Omental fat pad (tissue), 4 donors: ENCODE data around the gene PCED1A. TPM values are rescaled to one million over a fixed set of nuclear protein-coding genes. Genes with fewer than 3 reads are reported as not detected.

Experiments used
- ATAC-seq: fragments of 150-250 bp; one replicate; pipeline ENCODE4 v1.9.1; 2016; ENCODE audit warnings: mild to moderate bottlenecking, moderate library complexity; ENCODE audit not compliant: low FRiP score
- DNase-seq: peaks from one replicate; pipeline ENCODE4 v3.0.0-alpha.2; 2019; ENCODE audit warnings: low spot score
- total RNA-seq, 4 donors: library from RNA; depleted of rRNA; stranded (reverse); fragments of >200 nt; gene quantifications; one replicate each; pipeline ENCODE4 v1.1.0, GENCODE V29; 2016
- TF ChIP-seq, protein P1 (sequence below), 3 donors: fragments of 450-650 bp; IDR thresholded peaks; one replicate each; pipeline ENCODE4 v1.5.1; 2016 to 2017; ENCODE audit warnings: antibody characterized with exemption in 3 of 3, mild to moderate bottlenecking in 3 of 3, moderate library complexity in 2 of 3

Gene PCED1A
- total RNA-seq, 4 donors from 2014 or later = 21.5 to 46.7 (median 33.3) TPM

DNA sequence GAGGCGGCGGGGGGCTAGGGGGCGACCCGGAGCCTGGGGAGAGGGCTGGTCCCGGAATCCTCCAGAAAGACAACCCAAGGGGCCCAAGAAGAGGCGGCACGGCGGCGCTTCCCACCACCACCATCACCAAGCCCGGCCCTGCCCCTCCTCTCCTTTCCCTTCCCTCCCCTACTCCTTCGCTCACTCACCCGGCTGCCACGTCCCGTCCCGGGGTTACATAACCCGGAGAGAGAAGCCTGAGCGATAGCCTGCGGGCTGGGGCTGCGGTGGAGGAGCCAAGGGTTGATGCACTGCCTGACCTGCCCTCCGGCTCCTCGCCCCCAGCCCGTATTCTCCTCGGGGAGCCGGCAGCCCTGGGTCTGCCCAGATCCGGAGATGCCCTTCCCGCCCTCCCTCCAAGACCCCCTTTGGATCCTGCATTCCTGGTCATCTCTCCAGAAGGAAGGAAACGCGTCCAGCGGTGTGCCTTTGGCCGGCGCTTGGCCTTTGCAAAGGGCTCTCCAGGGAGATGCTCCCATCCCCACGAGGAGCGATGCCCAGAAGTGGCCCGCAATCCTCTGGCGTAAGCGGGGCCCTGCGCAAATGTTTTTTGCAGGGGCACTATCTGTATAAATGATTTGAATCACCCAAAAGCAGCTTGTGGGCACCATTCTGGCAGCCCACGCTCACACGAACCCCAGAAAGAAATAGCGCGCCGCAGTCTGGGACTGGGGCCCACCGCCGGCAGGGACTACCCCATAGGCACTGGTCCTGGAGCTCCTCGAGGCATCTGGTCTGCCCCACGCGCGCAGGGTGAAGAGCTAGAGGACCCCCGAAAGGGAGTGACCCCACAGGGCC, 35.4 kb downstream of the PCED1A start:
- ATAC-seq (peak; percentile 69), DNase-seq (no peak)
- TF ChIP-seq, protein P1, sequence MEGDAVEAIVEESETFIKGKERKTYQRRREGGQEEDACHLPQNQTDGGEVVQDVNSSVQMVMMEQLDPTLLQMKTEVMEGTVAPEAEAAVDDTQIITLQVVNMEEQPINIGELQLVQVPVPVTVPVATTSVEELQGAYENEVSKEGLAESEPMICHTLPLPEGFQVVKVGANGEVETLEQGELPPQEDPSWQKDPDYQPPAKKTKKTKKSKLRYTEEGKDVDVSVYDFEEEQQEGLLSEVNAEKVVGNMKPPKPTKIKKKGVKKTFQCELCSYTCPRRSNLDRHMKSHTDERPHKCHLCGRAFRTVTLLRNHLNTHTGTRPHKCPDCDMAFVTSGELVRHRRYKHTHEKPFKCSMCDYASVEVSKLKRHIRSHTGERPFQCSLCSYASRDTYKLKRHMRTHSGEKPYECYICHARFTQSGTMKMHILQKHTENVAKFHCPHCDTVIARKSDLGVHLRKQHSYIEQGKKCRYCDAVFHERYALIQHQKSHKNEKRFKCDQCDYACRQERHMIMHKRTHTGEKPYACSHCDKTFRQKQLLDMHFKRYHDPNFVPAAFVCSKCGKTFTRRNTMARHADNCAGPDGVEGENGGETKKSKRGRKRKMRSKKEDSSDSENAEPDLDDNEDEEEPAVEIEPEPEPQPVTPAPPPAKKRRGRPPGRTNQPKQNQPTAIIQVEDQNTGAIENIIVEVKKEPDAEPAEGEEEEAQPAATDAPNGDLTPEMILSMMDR (IDR thresholded peaks at IDR 0.05) = no peak

GRCh38 chr20:2804041-2804828, 36.2 kb downstream of the PCED1A start:
- ATAC-seq = no peak
- no peak for DNase-seq
- TF ChIP-seq, protein P1 (IDR thresholded peaks at IDR 0.05) = no peak

- DNase-seq = no peak
- TF ChIP-seq, protein P1 (IDR thresholded peaks at IDR 0.05) = no peak
- ATAC-seq = no peak
Observed at GRCh38 chr20:2801286-2801728, 39.1 kb downstream of the PCED1A start.

DNA sequence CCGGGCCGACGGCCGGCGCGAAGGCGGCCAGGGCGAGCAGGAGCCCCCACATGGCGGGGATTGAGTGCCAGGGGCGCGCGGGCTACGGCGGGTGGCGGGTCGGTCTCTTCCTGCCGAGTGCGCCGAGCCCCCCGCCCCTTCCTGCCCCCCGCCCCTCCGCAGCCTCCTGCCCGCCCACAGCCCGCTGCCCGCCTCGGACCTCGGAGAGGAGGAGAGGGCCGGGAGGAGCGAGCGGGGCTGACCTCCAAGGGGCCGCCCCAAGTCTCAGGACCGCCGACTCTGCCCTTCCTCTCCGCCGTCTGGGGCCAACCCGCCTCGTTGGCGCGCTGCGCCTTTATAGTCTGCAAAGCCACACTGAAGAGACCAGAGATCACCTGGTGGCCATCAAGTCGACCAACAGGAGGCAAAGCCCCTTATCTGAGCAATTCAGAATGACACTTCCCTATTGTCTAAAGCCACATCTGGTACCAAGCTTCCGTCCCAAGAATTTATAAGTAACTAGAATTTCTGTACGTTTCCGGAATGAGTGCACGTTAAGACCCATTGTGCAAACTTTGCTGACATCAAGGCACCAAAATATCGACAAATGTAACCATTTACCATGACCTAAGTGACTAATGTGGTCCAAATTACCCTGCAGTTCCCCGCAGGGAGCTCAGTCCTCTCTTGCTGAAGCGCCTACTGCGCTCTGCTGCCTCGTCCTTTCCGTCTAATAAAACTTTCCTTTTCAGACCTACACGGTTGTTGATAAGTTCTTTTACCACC, 39.8 kb downstream of the PCED1A start, which contains the start of gene CPXM1:
TSS of gene CPXM1 (minus strand) at position 107 of the 765 bp plus-strand sequence. CDS start at position 52, 55 bp downstream.
- DNase-seq = no peak
- ATAC-seq = peak; percentile 53
- TF ChIP-seq, protein P1 (IDR thresholded peaks at IDR 0.05) = no peak

- TF ChIP-seq, protein P1 (IDR thresholded peaks at IDR 0.05) = no peak
- DNase-seq = no peak
- ATAC-seq = peak; percentile 57
Observed at GRCh38 chr20:2799688-2800520, 40.6 kb downstream of the PCED1A start.

GRCh38 chr20:2799271-2799670, 41.2 kb downstream of the PCED1A start:
- DNase-seq = no peak
- TF ChIP-seq, protein P1 (IDR thresholded peaks at IDR 0.05) = no peak
- no peak for ATAC-seq
